ENCODE data around the gene NEMP1. TPM values are rescaled to one million over a fixed set of nuclear protein-coding genes. Genes with fewer than 3 reads are reported as not detected.

NEMP1 gene
- total and polyA plus RNA-seq, 2 of the 13 experiments (the other 11 are each of a cell fraction or from before 2014, with no cell fraction given): 11.4 to 12.9 TPM

DNA sequence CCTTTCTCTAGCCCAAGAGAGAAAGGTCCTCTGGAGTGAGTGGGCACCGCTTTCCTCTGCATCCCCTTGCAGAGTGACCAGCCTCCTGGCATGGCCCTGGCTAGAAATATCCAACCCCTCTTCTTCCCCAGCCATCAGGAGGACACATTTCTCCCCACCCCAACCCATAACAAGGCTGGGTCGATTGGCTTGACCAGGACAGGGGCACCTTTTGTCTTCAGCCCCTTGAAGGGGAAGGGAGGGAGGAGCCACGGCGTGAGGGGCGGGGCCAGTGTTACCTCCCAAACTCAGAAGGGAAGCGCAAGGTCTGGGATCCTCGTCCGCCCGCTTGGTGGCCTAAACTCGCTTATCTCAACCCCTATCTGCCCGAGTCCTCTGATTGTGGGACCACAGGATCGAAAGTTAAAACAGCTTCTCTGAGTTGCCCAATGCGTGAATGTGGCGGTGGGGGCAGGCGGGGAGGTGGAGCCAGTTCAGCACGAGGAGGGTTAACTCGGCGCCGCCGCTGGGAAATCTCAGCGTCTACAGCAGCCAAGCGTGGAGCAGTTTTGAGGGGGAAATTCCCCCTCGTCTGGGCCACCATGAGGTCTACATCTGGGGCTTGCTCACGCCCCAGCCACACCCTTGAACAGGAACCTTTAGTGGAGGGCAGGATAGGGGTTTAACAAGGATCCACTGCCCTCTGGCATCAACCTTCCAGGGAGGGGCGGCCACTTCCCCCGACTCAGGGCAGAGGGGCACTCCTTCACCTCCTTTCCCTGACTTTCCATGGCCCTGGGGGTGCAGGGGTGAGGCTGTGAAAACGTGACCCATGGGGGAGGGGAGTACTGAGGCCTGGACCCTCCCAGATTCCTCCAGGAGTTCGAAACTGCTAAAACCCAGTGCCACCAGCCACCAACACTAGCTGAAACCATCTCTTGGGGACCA is 31.8 kb upstream of the NEMP1 start (continued):
- 0 out of 2 replicates have a peak, but pooled peaks have one; percentile 15 for TF ChIP-seq HNF1B (CRISPR knock-in tag; IDR thresholded peaks at IDR 0.05)
- TF ChIP-seq, protein P1, sequence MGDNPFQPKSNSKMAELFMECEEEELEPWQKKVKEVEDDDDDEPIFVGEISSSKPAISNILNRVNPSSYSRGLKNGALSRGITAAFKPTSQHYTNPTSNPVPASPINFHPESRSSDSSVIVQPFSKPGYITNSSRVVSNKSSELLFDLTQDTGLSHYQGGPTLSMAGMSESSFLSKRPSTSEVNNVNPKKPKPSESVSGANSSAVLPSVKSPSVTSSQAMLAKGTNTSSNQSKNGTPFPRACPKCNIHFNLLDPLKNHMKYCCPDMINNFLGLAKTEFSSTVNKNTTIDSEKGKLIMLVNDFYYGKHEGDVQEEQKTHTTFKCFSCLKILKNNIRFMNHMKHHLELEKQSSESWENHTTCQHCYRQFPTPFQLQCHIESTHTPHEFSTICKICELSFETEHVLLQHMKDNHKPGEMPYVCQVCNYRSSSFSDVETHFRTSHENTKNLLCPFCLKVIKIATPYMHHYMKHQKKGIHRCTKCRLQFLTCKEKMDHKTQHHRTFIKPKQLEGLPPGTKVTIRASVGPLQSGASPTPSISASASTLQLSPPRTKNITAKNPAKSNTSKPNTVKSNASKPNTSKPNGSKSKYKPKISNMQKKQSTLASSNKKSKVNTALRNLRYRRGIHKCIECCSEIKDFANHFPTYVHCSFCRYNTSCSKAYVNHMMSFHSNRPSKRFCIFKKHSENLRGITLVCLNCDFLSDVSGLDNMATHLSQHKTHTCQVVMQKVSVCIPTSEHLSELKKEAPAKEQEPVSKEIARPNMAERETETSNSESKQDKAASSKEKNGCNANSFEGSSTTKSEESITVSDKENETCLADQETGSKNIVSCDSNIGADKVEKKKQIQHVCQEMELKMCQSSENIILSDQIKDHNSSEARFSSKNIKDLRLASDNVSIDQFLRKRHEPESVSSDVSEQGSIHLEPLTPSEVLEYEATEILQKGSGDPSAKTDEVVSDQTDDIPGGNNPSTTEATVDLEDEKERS (CRISPR knock-in tag; IDR thresholded peaks at IDR 0.05): no peak
- TF ChIP-seq ZNF703 (CRISPR knock-in tag; IDR thresholded peaks at IDR 0.05; ENCODE audit: borderline replicate concordance): no peak
- TF ChIP-seq ZNF430 (CRISPR knock-in tag; IDR thresholded peaks at IDR 0.05): no peak
- TF ChIP-seq CENPT (CRISPR knock-in tag; IDR thresholded peaks at IDR 0.05; ENCODE audit: low read depth): no peak
- no peak for TF ChIP-seq THAP7 (CRISPR knock-in tag; IDR thresholded peaks at IDR 0.05)
- TF ChIP-seq ZNF619 (CRISPR knock-in tag; IDR thresholded peaks at IDR 0.05): no peak
- no peak for TF ChIP-seq STAT6 (CRISPR knock-in tag; IDR thresholded peaks at IDR 0.05; ENCODE audit: borderline replicate concordance)
- no peak for TF ChIP-seq FOSL1 (CRISPR knock-in tag; IDR thresholded peaks at IDR 0.05; ENCODE audit: borderline replicate concordance)
- TF ChIP-seq ZNF720 (CRISPR knock-in tag; IDR thresholded peaks at IDR 0.05): no peak
- TF ChIP-seq SP2 (CRISPR knock-in tag; IDR thresholded peaks at IDR 0.05): no peak
- TF ChIP-seq, protein P2, sequence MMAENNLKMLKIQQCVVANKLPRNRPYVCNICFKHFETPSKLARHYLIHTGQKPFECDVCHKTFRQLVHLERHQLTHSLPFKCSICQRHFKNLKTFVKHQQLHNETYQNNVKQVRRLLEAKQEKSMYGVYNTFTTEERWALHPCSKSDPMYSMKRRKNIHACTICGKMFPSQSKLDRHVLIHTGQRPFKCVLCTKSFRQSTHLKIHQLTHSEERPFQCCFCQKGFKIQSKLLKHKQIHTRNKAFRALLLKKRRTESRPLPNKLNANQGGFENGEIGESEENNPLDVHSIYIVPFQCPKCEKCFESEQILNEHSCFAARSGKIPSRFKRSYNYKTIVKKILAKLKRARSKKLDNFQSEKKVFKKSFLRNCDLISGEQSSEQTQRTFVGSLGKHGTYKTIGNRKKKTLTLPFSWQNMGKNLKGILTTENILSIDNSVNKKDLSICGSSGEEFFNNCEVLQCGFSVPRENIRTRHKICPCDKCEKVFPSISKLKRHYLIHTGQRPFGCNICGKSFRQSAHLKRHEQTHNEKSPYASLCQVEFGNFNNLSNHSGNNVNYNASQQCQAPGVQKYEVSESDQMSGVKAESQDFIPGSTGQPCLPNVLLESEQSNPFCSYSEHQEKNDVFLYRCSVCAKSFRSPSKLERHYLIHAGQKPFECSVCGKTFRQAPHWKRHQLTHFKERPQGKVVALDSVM (CRISPR knock-in tag; IDR thresholded peaks at IDR 0.05): no peak
- TF ChIP-seq ZMAT3 (CRISPR knock-in tag; conservative IDR thresholded peaks at IDR 0.05): peak; percentile 41
- no peak for TF ChIP-seq YY1 (IDR thresholded peaks at IDR 0.05; ENCODE audit: insufficient read depth, insufficient replicate concordance, low read depth, low read length)
- no peak for TF ChIP-seq ZBTB44 (CRISPR knock-in tag; IDR thresholded peaks at IDR 0.05)

Data from HepG2 (cell line).